ENCODE results near the gene EVI5.
"Not testable (repeated sequence)": the region's sequence is repeated elsewhere in the genome, so short reads cannot be mapped to it uniquely, and the experiment has no call there.

The EVI5 gene

DNA sequence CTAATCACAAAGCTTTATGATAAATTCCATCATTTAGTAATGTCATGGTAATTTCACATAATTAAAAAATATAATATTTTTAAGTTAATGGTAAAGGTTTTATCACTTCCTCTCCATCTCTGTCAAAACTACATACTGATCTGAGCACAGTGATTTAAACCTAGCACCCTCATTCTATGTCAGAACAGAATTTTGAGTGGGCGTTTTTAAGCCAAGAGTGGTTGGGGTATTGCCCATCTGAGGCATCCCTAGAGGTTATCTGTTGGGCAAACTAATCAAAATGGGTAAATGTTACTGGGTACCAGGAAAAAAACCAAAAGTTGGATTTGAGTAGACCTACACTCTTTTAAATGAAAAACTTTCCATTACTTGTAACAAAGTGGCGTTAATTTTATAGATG, 197.5 kb downstream of the EVI5 start:
- TF ChIP-seq, protein P1, sequence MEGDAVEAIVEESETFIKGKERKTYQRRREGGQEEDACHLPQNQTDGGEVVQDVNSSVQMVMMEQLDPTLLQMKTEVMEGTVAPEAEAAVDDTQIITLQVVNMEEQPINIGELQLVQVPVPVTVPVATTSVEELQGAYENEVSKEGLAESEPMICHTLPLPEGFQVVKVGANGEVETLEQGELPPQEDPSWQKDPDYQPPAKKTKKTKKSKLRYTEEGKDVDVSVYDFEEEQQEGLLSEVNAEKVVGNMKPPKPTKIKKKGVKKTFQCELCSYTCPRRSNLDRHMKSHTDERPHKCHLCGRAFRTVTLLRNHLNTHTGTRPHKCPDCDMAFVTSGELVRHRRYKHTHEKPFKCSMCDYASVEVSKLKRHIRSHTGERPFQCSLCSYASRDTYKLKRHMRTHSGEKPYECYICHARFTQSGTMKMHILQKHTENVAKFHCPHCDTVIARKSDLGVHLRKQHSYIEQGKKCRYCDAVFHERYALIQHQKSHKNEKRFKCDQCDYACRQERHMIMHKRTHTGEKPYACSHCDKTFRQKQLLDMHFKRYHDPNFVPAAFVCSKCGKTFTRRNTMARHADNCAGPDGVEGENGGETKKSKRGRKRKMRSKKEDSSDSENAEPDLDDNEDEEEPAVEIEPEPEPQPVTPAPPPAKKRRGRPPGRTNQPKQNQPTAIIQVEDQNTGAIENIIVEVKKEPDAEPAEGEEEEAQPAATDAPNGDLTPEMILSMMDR (IDR thresholded peaks at IDR 0.05; ENCODE audit: borderline replicate concordance, insufficient read depth, low read depth, low read length), result no peak
- H3K4me3 ChIP-seq (ENCODE audit: low read depth, low read length), result no peak overlapping the region

DNA sequence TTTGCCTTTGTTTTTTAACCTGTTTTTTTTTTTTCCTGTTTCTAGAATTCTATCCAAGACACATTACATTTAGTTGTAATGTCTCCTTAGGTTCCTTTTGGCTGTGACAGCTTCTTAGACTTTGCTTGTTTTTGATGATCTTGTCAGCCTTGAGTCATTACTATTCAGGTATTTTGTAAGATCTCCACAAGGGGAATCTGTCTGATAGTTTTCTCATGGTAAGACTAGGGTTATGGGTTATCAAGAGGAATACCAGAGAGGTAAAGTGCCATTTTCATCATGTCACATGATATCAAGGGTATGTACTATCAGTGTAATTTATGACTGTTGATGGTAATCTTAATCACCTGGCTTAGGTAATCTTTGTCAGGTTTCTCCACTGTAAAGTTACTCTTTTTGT, 199.1 kb downstream of the EVI5 start:
- TF ChIP-seq, protein P1 (IDR thresholded peaks at IDR 0.05; ENCODE audit: borderline replicate concordance, insufficient read depth, low read depth, low read length), result no peak

DNA sequence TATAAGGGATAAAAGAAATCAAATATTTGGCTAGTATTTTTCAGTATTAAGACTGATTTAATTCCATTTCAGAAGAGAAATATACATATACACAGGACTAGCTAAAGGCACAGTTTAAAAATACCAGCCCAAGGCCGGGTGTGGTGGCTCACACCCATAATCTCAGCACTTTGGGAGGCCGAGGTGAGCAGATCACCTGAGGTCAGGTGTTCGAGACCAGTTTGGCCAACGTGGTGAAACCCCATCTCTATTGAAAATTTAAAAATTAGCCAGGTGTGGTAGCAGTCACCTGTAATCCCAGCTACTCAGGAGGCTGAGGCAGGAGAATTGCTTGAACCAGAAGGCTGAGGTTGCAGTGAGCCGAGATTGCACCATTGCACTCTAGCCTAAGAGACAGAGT, 200.1 kb downstream of the EVI5 start:
- H3K4me3 ChIP-seq (ENCODE audit: low read depth, low read length), result not testable (repeated sequence)

More for the DNA sequence above, 199.1 kb downstream of the EVI5 start:
- H3K4me3 ChIP-seq (ENCODE audit: low read depth, low read length), result no peak overlapping the region

DNA sequence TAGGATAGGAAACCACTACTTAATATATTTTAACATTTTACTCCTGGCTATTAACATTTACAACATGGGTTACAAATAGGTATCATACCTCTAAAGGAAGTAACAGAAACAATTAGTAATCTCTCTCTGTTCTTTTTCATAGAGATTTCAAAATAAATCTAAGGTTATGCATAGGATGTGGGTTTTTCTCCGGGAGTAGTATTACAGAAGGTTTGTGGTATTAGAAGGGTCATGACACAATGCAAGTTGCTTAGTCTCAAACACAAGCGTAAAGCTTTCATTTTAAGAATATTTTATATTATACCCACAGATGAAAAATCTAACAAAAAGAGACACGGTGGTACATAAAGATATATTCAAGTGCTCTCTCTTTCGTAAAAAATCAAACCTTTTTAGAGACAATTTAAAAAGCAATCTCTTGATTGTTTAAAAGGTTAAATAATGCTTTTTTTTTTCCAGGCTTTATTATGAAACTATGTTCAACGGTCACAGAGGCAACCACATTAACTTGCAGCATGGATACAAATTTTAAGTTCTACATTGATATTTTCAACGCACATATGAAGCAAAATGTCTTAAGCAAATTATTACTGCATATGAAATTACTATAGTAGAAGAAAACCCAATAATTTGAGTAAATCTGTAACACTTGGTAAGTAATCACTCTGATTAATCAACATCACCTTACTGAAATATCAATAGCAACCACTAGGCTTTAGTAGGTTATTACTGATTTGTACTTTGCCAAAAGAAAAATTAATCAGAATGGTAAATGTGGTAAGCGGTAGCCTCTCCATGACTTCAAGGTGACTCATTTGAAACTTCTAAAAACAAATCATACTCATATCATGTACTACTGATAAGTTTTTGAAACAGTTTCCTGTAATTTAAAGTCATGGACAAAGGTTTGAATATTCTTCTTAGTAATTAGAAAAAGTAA, 200.8 kb downstream of the EVI5 start:
- no peak overlapping the region for H3K4me3 ChIP-seq (ENCODE audit: low read depth, low read length)
- TF ChIP-seq, protein P1 (IDR thresholded peaks at IDR 0.05; ENCODE audit: borderline replicate concordance, insufficient read depth, low read depth, low read length), result no peak

DNA sequence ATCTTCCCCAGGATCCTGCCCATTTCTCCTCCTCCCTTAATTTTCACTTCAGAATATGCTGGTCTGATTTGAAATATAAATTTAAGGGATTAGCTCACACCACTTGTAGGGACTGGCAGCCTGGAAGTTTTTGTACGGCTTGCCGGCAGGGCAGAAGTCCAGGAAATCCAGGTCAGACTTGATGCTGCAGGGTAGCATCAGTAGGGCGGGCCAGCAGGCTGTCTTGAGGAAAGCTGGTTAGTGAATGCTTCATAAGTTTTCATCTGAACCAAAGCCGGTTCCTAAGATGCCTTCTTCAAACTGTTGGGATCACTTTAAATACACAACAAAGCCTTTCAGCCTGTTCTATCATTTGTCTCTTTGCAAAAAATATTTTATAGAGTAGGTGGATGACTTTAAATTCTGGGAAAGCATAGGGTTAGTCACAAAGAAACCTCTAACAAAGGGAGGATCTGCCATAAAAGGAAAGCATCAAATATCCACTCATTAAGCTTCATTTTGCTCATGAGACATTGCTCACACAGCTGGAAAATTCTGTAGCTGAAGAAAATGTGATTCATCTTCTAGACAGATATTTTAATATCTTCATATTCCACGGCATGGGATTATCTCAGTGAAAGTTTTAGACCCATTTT, 207.5 kb downstream of the EVI5 start:
- H3K4me3 ChIP-seq (ENCODE audit: low read depth, low read length), result no peak overlapping the region
- TF ChIP-seq, protein P1 (IDR thresholded peaks at IDR 0.05; ENCODE audit: borderline replicate concordance, insufficient read depth, low read depth, low read length), result no peak

DNA sequence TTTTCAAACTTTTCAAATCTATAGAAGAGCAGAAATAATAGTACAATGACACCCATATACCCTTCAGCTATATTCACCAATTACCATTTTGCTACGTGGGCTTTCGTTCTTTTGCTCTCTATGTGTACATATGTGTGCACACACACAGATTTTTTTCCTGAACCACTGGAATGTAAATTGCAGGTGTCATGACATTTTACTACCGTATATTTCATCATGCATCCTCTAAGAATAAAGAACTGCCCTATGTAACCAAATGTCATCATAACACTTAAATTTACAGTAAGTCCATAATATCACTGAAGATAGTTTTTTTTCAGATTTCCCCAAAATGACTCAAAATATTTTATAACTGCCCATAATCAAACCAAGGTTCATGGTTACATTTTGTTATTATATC, 209.8 kb downstream of the EVI5 start:
- TF ChIP-seq, protein P1 (IDR thresholded peaks at IDR 0.05; ENCODE audit: borderline replicate concordance, insufficient read depth, low read depth, low read length), result no peak
- H3K4me3 ChIP-seq (ENCODE audit: low read depth, low read length), result no peak overlapping the region

DNA sequence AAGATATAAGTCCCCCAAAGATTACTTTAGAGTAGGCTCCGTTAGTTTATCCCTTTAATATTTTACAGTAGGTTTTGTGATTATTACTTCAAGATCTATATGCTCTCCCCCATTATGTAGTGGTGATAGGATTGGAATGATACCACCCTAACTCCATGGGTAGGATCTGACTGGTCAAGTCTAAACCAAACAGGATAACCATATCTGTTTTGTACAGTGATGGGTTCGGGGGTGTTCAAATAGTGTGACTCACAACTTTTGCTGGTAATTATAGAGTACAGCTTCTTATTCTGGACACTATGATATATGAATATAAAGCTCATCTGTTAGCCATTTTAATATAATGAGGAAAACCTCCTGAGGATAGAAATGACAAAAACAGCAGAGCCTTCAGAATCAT, 212.4 kb downstream of the EVI5 start:
- TF ChIP-seq, protein P1 (IDR thresholded peaks at IDR 0.05; ENCODE audit: borderline replicate concordance, insufficient read depth, low read depth, low read length), result no peak

More for the DNA sequence above, 212.4 kb downstream of the EVI5 start:
- H3K4me3 ChIP-seq (ENCODE audit: low read depth, low read length), result no peak overlapping the region
